HepG2 (cell line): ENCODE data around the gene G6PC2. TPM values are rescaled to one million over a fixed set of nuclear protein-coding genes. Genes with fewer than 3 reads are reported as not detected.

Source experiments
- ATAC-seq: fragments of 200-7000 bp; cut with Tn5 transposase; 3 replicates; pipeline ENCODE4 v1.9.1; 2020; ENCODE audit warnings: mild to moderate bottlenecking, moderate library complexity
- BruUV-seq: library from RNA; stranded (reverse); fragments of 400-500 nt; replicated peaks from 2 replicates; lab custom pipeline; 2021; lab: Mats Ljungman, UMichigan
- CTCF ChIA-PET: fragments of 300-600 bp; formaldehyde crosslinking; extraction: SDS; loops from one replicate; lab custom pipeline; 2021; ENCODE audit warnings: low total read pairs, inconsistent platforms, low intra/inter-chr PET ratio; lab: Yijun Ruan, JAX
- POLR2A ChIA-PET: fragments of 350-600 bp; sonication (Branson Sonifier 250); formaldehyde crosslinking; loops from one replicate; lab custom pipeline; 2020; ENCODE audit warnings: antibody characterized with exemption, inconsistent platforms; lab: Yijun Ruan, JAX
- DNase-seq: peaks from one replicate; pipeline ENCODE4 v3.0.0-alpha.2; 2015; ENCODE audit warnings: low spot score
- FAIRE-seq: peaks from 3 replicates; lab custom pipeline; 2011; peaks lifted over from hg19 to GRCh38; lab: Jason Lieb, UNC
- H2AFZ ChIP-seq: one replicate; pipeline ENCODE4 v1.6.1; 2011; ENCODE audit warnings: low read length, inconsistent platforms
- H3K27ac ChIP-seq: fragments of 300-600 bp; 3 replicates; pipeline ENCODE4 v1.8.0; 2011; ENCODE audit warnings: mixed run types, mild to moderate bottlenecking, mixed read lengths, low read length, inconsistent platforms; ENCODE audit not compliant: insufficient read depth; ENCODE audit errors: extremely low read length
- H3K27me3 ChIP-seq, 2 experiments: fragments of 200-600 bp in 1 of 2; 2 replicates in 1 of 2; 3 replicates in 1 of 2; pipeline versions ENCODE4 v1.6.0 to v1.8.0; 2011; ENCODE audit warnings: low read length in 2 of 2, mild to moderate bottlenecking in 2 of 2, moderate library complexity in 2 of 2, inconsistent platforms in 1 of 2; ENCODE audit not compliant: insufficient read depth in 2 of 2, control insufficient read depth in 1 of 2
- H3K36me3 ChIP-seq, 2 experiments: fragments of 200-600 bp in 1 of 2; replicated peaks in 1 of 2; 2 replicates in 1 of 2; 3 replicates in 1 of 2; pipeline versions ENCODE4 v1.5.1 to v1.8.0; 2011; ENCODE audit warnings: low read length in 2 of 2, inconsistent platforms in 1 of 2; ENCODE audit not compliant: insufficient read depth in 2 of 2, control insufficient read depth in 1 of 2
- H3K4me1 ChIP-seq: 2 replicates; pipeline ENCODE4 v1.5.1; 2012; ENCODE audit warnings: low read length, inconsistent platforms; ENCODE audit not compliant: insufficient read depth
- H3K4me2 ChIP-seq: 2 replicates; pipeline ENCODE4 v1.6.0; 2011; ENCODE audit warnings: low read depth, low read length, inconsistent platforms
- H3K4me3 ChIP-seq, 3 experiments: fragments of 200-600 bp in 1 of 3; sonication (generic), shearing (Covaris generic) in 1 of 3; replicated peaks in 1 of 3; 2 replicates each; pipeline ENCODE4 v1.5.1; 2011 to 2016; ENCODE audit warnings: low read length in 3 of 3, inconsistent platforms in 2 of 3, low read depth in 2 of 3, mild to moderate bottlenecking in 2 of 3, control low read depth in 1 of 3, mixed read lengths in 1 of 3; ENCODE audit not compliant: insufficient read depth in 1 of 3
- H3K79me2 ChIP-seq: one replicate; pipeline ENCODE4 v1.6.1; 2011; ENCODE audit warnings: low read length, inconsistent platforms; ENCODE audit not compliant: insufficient read depth
- H3K9ac ChIP-seq: 2 replicates; pipeline ENCODE4 v1.6.0; 2011; ENCODE audit warnings: mild to moderate bottlenecking, low read depth, low read length, inconsistent platforms; ENCODE audit not compliant: insufficient read depth
- H3K9me3 ChIP-seq: 2 replicates; pipeline ENCODE4 v1.5.1; 2012; ENCODE audit warnings: mild to moderate bottlenecking, low read length
- H4K20me1 ChIP-seq: 2 replicates; pipeline ENCODE4 v1.6.0; 2011; ENCODE audit warnings: inconsistent platforms, mild to moderate bottlenecking, low read length, moderate library complexity; ENCODE audit not compliant: insufficient read depth
- E2F5 ChIP-seq: sonication (generic); formaldehyde crosslinking; conservative IDR thresholded peaks from 2 replicates; pipeline ENCODE4 v1.4.0; 2020; ENCODE audit warnings: missing genetic modification reagents
- MTA1 ChIP-seq: sonication (generic); formaldehyde crosslinking; IDR thresholded peaks from 2 replicates; pipeline ENCODE4 v1.4.0; 2020; ENCODE audit warnings: missing genetic modification reagents, mild to moderate bottlenecking, borderline replicate concordance
- RBM39 ChIP-seq: fragments of 200-400 bp; formaldehyde crosslinking; IDR thresholded peaks from one replicate; pipeline ENCODE4 v1.6.1; 2018; ENCODE audit warnings: antibody characterized with exemption, mild to moderate bottlenecking, low read depth, low read length; ENCODE audit not compliant: poor library complexity, severe bottlenecking
- SIN3A ChIP-seq: IDR thresholded peaks from 2 replicates; pipeline ENCODE4 v1.6.1; 2011; ENCODE audit warnings: low read depth, mild to moderate bottlenecking, control low read depth, low read length, borderline replicate concordance
- THAP11 ChIP-seq: IDR thresholded peaks from 2 replicates; pipeline ENCODE4 v1.6.1; 2016; ENCODE audit warnings: missing biosample characterization, missing genetic modification reagents
- ZNF547 ChIP-seq: sonication (generic); formaldehyde crosslinking; IDR thresholded peaks from 2 replicates; pipeline ENCODE4 v1.5.1; 2020; ENCODE audit warnings: mild to moderate bottlenecking, missing genetic modification reagents
- ZNF773 ChIP-seq: sonication (generic); formaldehyde crosslinking; IDR thresholded peaks from 2 replicates; pipeline ENCODE4 v1.4.0; 2020; ENCODE audit warnings: missing genetic modification reagents, borderline replicate concordance
- ZSCAN12 ChIP-seq: sonication (generic); formaldehyde crosslinking; IDR thresholded peaks from 2 replicates; pipeline ENCODE4 v1.9.0; 2021; ENCODE audit warnings: mild to moderate bottlenecking, missing genetic modification reagents
- WGBS: methylation state at CpG from one replicate; pipeline ENCODE4 v1.1.6; 2017; ENCODE audit warnings: low lambda C conversion rate; 5-methylcytosine and 5-hydroxymethylcytosine counted together
- in situ Hi-C: cut with HindIII; loops from 2 replicates; pipeline ENCODE4 v1.10.0; 2017; ENCODE audit warnings: low pct_unique_long_range_greater_than_20kb; ENCODE audit not compliant: extremely low pct_ligation_motif_present
- intact Hi-C: fragments of 100-400 bp; cut with micrococcal nuclease; formaldehyde crosslinking; loops from one replicate; pipeline ENCODE4 v1.10.0; 2022; ENCODE audit not compliant: unreplicated experiment
- polyA plus RNA-seq, 8 experiments: library from polyadenylated mRNA; depleted of rRNA in 3 of 8; stranded (reverse) in 7 of 8; unstranded in 1 of 8; fragments of >200 nt; fragmentation: Illumina TruSeq in 4 of 8; extraction: Trizol in 4 of 8; gene quantifications; 2 replicates each; pipeline versions ENCODE4 v1.2.1 to v1.2.3, GENCODE V29; 2011 to 2016; ENCODE audit warnings: low read depth in 4 of 8, missing spikeins in 1 of 8, mixed read lengths in 1 of 8; ENCODE audit not compliant: insufficient read depth in 1 of 8
- total RNA-seq, 5 experiments: library from RNA; depleted of rRNA; stranded (reverse); fragments of >200 nt; fragmentation: Illumina TruSeq; extraction: Trizol; gene quantifications; 2 replicates each; pipeline ENCODE4 v1.2.3, GENCODE V29; 2016; ENCODE audit warnings: low read depth in 1 of 5
- TF ChIP-seq, protein P1 (sequence below): sonication (generic); formaldehyde crosslinking; IDR thresholded peaks from 2 replicates; pipeline ENCODE4 v1.8.1; 2023; ENCODE audit warnings: mild to moderate bottlenecking, inconsistent platforms, moderate library complexity, missing genetic modification reagents, borderline replicate concordance
- TF ChIP-seq, protein P2 (sequence below): sonication (generic); formaldehyde crosslinking; IDR thresholded peaks from 2 replicates; pipeline ENCODE4 v1.8.1; 2023; ENCODE audit warnings: missing genetic modification reagents, inconsistent platforms, borderline replicate concordance

The G6PC2 gene
- total and polyA plus RNA-seq, 2 of the 13 experiments (the other 11 are each of a cell fraction or from before 2014, with no cell fraction given), result not detected

DNA sequence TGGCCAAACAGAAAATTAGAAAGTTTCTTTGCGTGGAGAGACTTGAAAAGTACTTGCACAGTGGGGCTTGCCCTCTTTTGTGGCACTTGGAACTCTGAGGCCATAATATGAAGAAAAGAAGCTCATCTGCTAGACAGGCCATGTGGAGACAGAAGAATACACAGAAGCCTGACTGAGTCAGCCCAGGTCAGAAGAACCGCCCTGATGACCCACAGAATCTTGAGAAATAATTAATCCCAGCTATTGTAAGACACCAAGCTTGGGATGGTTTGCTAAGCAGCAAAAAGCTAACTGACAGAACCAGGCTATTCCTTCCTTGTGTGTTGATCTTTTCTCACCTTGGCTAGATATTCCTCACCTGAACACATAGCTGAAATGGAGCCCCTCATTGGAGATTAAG, 33.7 kb downstream of the G6PC2 start:
- no TSS peak for BruUV-seq
- ATAC-seq (no peak), FAIRE-seq (no peak), DNase-seq (no peak)
- no peaks in the 10 kb centered on the region for H3K36me3 ChIP-seq
- 16% methylated on average over 2 of the region's 2 CpGs for WGBS
- H3K27ac ChIP-seq, result no peak overlapping the region
- H3K4me1 ChIP-seq, result no peaks in the 10 kb centered on the region
- in situ Hi-C loops, result no loop called here
- no peak overlapping the region for H3K4me2 ChIP-seq
- H3K27me3 ChIP-seq, result peaks cover 0 to 12% of the 10 kb centered on the region in 2 experiments; a peak in 2 of 5 replicates
- no peaks in the 10 kb centered on the region for H3K79me2 ChIP-seq
- TF ChIP-seq THAP11 (CRISPR knock-in tag), result no peak
- TF ChIP-seq ZNF773, result no peak
- TF ChIP-seq E2F5 (CRISPR knock-in tag), result no peak
- no peak for TF ChIP-seq RBM39
- TF ChIP-seq ZNF547, result no peak
- TF ChIP-seq, protein P1, sequence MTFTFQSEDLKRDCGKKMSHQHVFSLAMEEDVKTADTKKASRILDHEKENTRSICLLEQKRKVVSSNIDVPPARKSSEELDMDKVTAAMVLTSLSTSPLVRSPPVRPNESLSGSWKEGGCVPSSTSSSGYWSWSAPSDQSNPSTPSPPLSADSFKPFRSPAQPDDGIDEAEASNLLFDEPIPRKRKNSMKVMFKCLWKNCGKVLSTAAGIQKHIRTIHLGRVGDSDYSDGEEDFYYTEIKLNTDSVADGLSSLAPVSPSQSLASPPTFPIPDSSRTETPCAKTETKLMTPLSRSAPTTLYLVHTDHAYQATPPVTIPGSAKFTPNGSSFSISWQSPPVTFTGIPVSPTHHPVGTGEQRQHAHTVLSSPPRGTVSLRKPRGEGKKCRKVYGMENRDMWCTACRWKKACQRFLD (CRISPR knock-in tag), result no peak
- TF ChIP-seq MTA1, result no peak
- TF ChIP-seq, protein P2, sequence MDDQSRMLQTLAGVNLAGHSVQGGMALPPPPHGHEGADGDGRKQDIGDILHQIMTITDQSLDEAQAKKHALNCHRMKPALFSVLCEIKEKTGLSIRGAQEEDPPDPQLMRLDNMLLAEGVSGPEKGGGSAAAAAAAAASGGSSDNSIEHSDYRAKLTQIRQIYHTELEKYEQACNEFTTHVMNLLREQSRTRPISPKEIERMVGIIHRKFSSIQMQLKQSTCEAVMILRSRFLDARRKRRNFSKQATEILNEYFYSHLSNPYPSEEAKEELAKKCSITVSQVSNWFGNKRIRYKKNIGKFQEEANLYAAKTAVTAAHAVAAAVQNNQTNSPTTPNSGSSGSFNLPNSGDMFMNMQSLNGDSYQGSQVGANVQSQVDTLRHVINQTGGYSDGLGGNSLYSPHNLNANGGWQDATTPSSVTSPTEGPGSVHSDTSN, result no peak
- no peak for TF ChIP-seq ZSCAN12 (CRISPR knock-in tag)
- TF ChIP-seq SIN3A, result no peak
- no peak overlapping the region for H2AFZ ChIP-seq
- H3K4me3 ChIP-seq, result no peak overlapping the region
- H3K9ac ChIP-seq, result no peak overlapping the region
- CTCF ChIA-PET, result no interaction called here
- no peaks in the 10 kb centered on the region for H4K20me1 ChIP-seq
- POLR2A ChIA-PET, result no interaction called here
- no peaks in the 10 kb centered on the region for H3K9me3 ChIP-seq
- intact Hi-C loops, result no loop called here
